NCI-H1417 treated with DMSO at 0.1 percent for 48 hours (cell line): ENCODE data around the gene NHLRC1.

Experiments used
- DNase-seq: peaks from one replicate; lab custom pipeline; 2025; lab: John Stamatoyannopoulos, UW

NHLRC1 gene

GRCh38 chr6:18139935-18140621 is 17.6 kb upstream of the NHLRC1 start:
- no peak for DNase-seq

GRCh38 chr6:18138906-18139305 is 16.4 kb upstream of the NHLRC1 start:
- DNase-seq: no peak

GRCh38 chr6:18136260-18136659 is 13.8 kb upstream of the NHLRC1 start:
- no peak for DNase-seq

GRCh38 chr6:18135171-18135570 is 12.7 kb upstream of the NHLRC1 start:
- DNase-seq: no peak

GRCh38 chr6:18132346-18132745 is 9.9 kb upstream of the NHLRC1 start:
- no peak for DNase-seq

- no peak for DNase-seq
These were observed 3.6 kb upstream of the NHLRC1 start for GRCh38 chr6:18126121-18126520.

GRCh38 chr6:18121580-18122127 is 823 bp downstream of the NHLRC1 start:
- DNase-seq: no peak

GRCh38 chr6:18119236-18119635 is 3.2 kb downstream of the NHLRC1 start:
- no peak for DNase-seq

- DNase-seq: no peak
These were observed 4.1 kb downstream of the NHLRC1 start for GRCh38 chr6:18118330-18118729.

- no peak for DNase-seq
These were observed 5.3 kb downstream of the NHLRC1 start for GRCh38 chr6:18117136-18117535.

GRCh38 chr6:18115356-18115755 is 7.1 kb downstream of the NHLRC1 start:
- no peak for DNase-seq

GRCh38 chr6:18110162-18110561 is 12.3 kb downstream of the NHLRC1 start:
- DNase-seq: no peak

- no peak for DNase-seq
These were observed 15.4 kb downstream of the NHLRC1 start for GRCh38 chr6:18107061-18107460.

- no peak for DNase-seq
These were observed 19.5 kb downstream of the NHLRC1 start for GRCh38 chr6:18102783-18103509.

GRCh38 chr6:18101873-18102272 is 20.6 kb downstream of the NHLRC1 start:
- DNase-seq: no peak

GRCh38 chr6:18101271-18101670 is 21.2 kb downstream of the NHLRC1 start:
- DNase-seq: no peak

- no peak for DNase-seq
These were observed 22.2 kb downstream of the NHLRC1 start for GRCh38 chr6:18100296-18100695.

GRCh38 chr6:18099511-18099910 is 23.0 kb downstream of the NHLRC1 start:
- no peak for DNase-seq

- DNase-seq: no peak
These were observed 26.1 kb downstream of the NHLRC1 start for GRCh38 chr6:18096423-18096822.

GRCh38 chr6:18091382-18091781 is 31.1 kb downstream of the NHLRC1 start:
- DNase-seq: no peak

GRCh38 chr6:18090349-18090786 is 32.1 kb downstream of the NHLRC1 start:
- DNase-seq: no peak

- no peak for DNase-seq
These were observed 33.8 kb downstream of the NHLRC1 start for GRCh38 chr6:18088419-18089296.
